Loucy (cell line): ENCODE results near the gene IL10RB.

Source experiments
- CTCF ChIP-seq: fragments of 200-600 bp; sonication (generic); conservative IDR thresholded peaks from 2 replicates; pipeline ENCODE4 v1.5.1; 2014; ENCODE audit warnings: mild to moderate bottlenecking, antibody characterized with exemption, low read length
- EZH2phosphoT487 ChIP-seq: fragments of 200-600 bp; IDR thresholded peaks from 2 replicates; pipeline ENCODE4 v1.6.1; 2018; ENCODE audit warnings: antibody characterized with exemption, mild to moderate bottlenecking, moderate library complexity, borderline replicate concordance

- TF ChIP-seq CTCF = no peak
- no peak for TF ChIP-seq EZH2phosphoT487
Measured at GRCh38 chr21:33265664-33266049, 510 bp upstream of the IL10RB start.
